Suprapubic skin (tissue), 4 donors: ENCODE measurements around the gene GMCL2.

ENCODE experiments used
- EP300 ChIP-seq: sonication (generic); formaldehyde crosslinking; IDR thresholded peaks from one replicate; pipeline ENCODE4 v1.6.1; 2017; ENCODE audit warnings: antibody characterized with exemption
- POLR2A ChIP-seq, 2 donors: fragments of 450-650 bp; IDR thresholded peaks; one replicate each; pipeline ENCODE4 v1.6.1; 2017; ENCODE audit warnings: antibody characterized with exemption in 2 of 2, mild to moderate bottlenecking in 2 of 2, moderate library complexity in 2 of 2
- POLR2AphosphoS5 ChIP-seq, 3 donors: sonication (generic); formaldehyde crosslinking; IDR thresholded peaks; one replicate each; pipeline ENCODE4 v1.6.1; 2017; ENCODE audit warnings: antibody characterized with exemption in 3 of 3
- TF ChIP-seq, protein P1 (sequence below), 2 donors: fragments of 200-600 bp in 1 of 2; fragments of 450-650 bp in 1 of 2; sonication (generic) in 1 of 2; IDR thresholded peaks; one replicate each; pipeline ENCODE4 v1.5.1; 2016 to 2019; ENCODE audit warnings: antibody characterized with exemption in 2 of 2, mild to moderate bottlenecking in 1 of 2, moderate library complexity in 1 of 2

DNA sequence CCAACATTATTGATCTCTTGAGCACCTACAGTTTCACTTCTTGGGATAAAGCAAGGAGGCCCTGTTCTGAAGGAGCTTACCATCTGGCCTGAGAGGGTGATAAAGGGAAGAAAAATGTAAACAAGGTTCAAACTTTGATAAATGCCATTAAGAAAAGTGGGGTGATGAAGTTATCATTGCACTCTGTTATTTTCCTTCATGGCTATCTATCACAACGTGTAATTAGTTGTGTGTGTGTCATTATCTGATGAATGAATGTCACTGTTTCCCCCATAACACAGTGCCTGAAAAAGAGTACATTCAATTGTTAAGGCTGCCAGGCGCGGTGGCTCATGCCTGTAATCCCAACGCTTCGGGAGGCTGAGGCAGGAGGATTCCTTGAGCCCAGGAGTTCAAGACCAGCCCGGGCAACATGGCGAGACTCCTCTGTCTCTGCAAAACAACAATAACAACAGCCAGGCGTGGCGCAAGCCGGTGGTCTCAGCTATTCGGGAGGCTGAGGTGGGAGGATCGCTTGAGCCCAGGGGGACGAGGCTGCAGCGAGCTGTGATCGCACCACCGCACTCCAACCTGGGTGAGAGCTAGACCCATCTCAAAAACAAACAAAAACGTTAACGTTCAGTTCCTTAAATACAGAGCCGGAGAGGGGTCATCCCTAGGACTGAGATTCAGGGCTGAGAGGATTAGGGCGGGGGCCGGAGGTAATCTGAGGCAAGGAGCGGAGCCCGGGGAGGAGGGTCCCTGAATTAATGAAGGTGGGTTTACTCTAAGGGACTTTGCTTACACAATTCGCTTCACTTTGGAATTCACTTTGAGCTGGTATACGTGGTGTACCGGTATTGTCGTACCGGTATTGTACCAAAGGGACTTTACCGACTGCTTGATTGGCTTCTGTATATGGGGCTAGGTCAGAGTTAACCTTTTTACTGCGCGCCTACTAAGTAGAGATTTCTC is 34.4 kb downstream of the GMCL2 start:
- TF ChIP-seq, protein P1, sequence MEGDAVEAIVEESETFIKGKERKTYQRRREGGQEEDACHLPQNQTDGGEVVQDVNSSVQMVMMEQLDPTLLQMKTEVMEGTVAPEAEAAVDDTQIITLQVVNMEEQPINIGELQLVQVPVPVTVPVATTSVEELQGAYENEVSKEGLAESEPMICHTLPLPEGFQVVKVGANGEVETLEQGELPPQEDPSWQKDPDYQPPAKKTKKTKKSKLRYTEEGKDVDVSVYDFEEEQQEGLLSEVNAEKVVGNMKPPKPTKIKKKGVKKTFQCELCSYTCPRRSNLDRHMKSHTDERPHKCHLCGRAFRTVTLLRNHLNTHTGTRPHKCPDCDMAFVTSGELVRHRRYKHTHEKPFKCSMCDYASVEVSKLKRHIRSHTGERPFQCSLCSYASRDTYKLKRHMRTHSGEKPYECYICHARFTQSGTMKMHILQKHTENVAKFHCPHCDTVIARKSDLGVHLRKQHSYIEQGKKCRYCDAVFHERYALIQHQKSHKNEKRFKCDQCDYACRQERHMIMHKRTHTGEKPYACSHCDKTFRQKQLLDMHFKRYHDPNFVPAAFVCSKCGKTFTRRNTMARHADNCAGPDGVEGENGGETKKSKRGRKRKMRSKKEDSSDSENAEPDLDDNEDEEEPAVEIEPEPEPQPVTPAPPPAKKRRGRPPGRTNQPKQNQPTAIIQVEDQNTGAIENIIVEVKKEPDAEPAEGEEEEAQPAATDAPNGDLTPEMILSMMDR (IDR thresholded peaks at IDR 0.05), result no peak
- TF ChIP-seq POLR2AphosphoS5 (IDR thresholded peaks at IDR 0.05) (no peak), EP300 (no peak), POLR2A (IDR thresholded peaks at IDR 0.05) (no peak)
